ENCODE data around the gene PECR.
A peak's percentile ranks its signal among the peaks of the same experiment; 100 is the strongest.

Gene PECR

GRCh38 chr2:216031960-216032689 is 49.5 kb downstream of the PECR start:
- Histone ChIP-seq H3K27ac (no peak overlapping the region), H3K4me3 (no peak overlapping the region)
- no peak for TF ChIP-seq CTCF (IDR thresholded peaks at IDR 0.05)
- no peak for DNase-seq (ENCODE audit: low spot score)

DNA sequence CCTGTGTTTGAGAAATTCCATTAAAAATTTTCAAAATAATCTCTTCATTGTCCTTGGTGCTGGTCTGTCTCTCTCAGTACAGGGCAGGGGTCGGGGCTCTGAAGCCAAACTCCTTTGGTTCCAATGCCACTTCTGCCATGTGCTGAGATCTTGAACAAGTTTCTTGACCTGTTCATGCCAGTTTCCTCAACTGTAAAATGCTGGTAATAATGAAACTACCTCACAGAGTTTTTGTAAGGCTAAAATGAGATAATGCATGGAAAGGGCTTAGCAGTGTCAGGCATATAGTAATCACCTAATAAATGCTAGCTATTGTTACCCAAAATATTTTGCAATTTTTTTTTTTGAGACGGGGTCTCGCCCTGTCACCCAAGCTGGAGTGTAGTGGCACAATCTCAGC is 51.4 kb downstream of the PECR start:
- no peak for TF ChIP-seq CTCF (IDR thresholded peaks at IDR 0.05)
- Histone ChIP-seq H3K4me3 (no peak overlapping the region), H3K27ac (no peak overlapping the region)
- DNase-seq (ENCODE audit: low spot score) = no peak

DNA sequence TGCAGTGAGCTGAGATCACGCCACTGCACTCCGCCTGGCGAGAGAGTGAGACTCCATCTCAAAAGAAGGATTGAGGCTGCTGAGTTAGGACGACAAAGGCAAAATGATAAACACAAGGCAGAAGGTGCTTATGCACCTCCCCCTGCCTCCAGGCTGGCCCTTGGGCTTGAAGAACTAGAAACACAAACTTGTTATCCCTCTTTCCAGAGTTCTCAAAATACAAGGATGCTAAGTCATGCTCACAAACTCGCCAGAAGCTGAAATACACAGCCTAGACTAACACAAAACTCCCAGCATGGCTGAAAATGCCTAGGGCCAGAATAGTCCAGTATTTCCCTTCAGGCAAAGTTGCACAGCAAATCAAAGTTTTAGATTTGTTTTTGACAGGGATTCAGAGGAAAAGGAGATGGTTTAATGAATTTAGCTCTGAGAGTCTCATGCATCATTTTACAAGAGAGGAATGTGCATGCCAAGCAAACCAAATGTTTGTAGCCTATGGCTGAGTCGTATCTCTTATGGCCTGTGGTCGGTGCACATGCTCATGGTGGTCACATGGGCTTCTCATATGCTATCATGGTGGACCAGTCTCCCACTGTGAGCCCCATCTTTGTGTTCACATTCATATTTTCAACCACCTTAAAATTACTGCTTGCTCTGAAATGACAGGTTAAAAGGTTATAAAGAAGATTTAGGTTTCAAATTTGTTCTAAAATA is 52.0 kb downstream of the PECR start:
- Histone ChIP-seq H3K4me3 (no peak overlapping the region), H3K27ac (no peak overlapping the region)
- no peak for DNase-seq (ENCODE audit: low spot score)
- no peak for TF ChIP-seq CTCF (IDR thresholded peaks at IDR 0.05)

DNA sequence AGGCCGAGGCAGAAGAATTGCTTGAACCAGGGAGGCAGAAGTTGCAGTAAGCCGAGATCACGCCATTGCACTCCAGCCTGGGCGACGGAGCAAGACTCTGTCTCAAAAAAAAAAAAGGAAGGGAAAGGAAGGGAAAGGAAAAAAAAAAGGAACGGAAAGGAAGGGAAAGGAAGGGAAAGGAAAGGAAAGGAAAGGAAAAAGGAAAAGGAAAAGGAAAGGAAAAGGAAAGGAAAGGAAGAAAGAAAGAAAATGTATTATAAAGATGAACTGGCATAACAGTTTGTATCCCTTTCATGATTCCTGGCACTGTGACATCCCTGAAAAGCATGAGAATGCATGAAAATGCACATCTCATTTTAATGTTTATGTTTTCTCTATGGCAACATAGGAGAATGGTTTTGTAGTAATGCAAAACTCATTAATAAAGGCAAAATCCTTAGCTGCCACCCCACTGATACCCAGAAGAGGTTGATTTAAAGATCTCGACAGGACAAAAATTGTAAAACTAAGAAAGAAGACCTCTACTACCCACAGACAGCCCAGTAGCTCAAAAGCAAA is 56.8 kb downstream of the PECR start:
- no peak for TF ChIP-seq CTCF (IDR thresholded peaks at IDR 0.05)
- Histone ChIP-seq H3K4me3 (no peak overlapping the region), H3K27ac (no peak overlapping the region)
- no peak for DNase-seq (ENCODE audit: low spot score)

DNA sequence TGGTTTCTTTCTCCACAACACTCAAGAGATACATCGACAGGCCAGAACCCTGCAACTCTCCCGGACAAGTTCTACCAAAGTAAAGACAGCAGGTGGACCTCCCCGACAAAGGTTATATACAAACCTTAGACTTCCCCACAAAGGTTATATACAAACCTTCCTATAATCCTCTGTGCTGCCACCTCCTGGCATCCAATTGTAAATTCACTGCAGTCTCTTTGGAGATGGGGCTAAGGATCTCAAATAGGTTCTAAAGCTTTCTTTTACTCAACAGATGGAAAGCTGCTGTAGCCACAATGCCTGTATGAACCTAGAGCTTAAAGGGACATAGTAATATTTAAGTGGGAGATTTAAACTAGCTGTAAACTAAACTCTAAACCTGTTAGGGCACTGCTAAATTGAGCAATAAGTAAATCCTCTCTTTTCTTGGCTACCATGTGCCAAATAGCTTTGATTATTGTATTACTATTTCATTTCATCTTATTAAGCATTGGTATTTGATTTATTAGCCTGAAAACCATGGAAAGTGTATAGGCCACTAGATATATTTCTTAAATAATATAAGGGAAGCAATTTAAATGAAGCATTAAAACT is 58.5 kb downstream of the PECR start:
- no peak for DNase-seq (ENCODE audit: low spot score)
- Histone ChIP-seq H3K27ac (no peak overlapping the region), H3K4me3 (no peak overlapping the region)
- peak; percentile 12 for TF ChIP-seq CTCF (IDR thresholded peaks at IDR 0.05)

- DNase-seq (ENCODE audit: low spot score) = no peak
- H3K27ac ChIP-seq = no peak overlapping the region
- H3K4me3 ChIP-seq = no peak overlapping the region
- no peak for TF ChIP-seq CTCF (IDR thresholded peaks at IDR 0.05)
Observed at GRCh38 chr2:216021768-216022565, 59.6 kb downstream of the PECR start.

Data from coronary artery (tissue), 2 donors.